ENCODE measurements around the gene GNA12.
A peak's percentile ranks its signal among the peaks of the same experiment; 100 is the strongest.
"Not testable (repeated sequence)": the region's sequence is repeated elsewhere in the genome, so short reads cannot be mapped to it uniquely, and the experiment has no call there.

The GNA12 gene

GRCh38 chr7:2691011-2691707 is 152.9 kb downstream of the GNA12 start:
- no peak for DNase-seq (ENCODE audit: low read depth)

- no peak for DNase-seq (ENCODE audit: low read depth)
These were observed 154.0 kb downstream of the GNA12 start for GRCh38 chr7:2689951-2690705.

- DNase-seq (ENCODE audit: low read depth), result no peak
These were observed 154.7 kb downstream of the GNA12 start for GRCh38 chr7:2689343-2689847.

GRCh38 chr7:2688409-2689342 is 155.4 kb downstream of the GNA12 start:
- no peak for DNase-seq (ENCODE audit: low read depth)

GRCh38 chr7:2687881-2688318 is 156.2 kb downstream of the GNA12 start, which contains the start of gene AMZ1:
AMZ1 (plus strand) TSS chr7:2688202; CDS start chr7:2700452, 12,250 bp downstream.
- no peak for DNase-seq (ENCODE audit: low read depth)

- DNase-seq (ENCODE audit: low read depth), result no peak
These were observed 156.7 kb downstream of the GNA12 start for GRCh38 chr7:2687338-2687869.

- no peak for DNase-seq (ENCODE audit: low read depth)
These were observed 158.0 kb downstream of the GNA12 start for GRCh38 chr7:2686101-2686500.

GRCh38 chr7:2684501-2684900 is 159.6 kb downstream of the GNA12 start:
- no peak for DNase-seq (ENCODE audit: low read depth)

GRCh38 chr7:2681929-2682799 is 161.9 kb downstream of the GNA12 start:
- no peak for DNase-seq (ENCODE audit: low read depth)

- DNase-seq (ENCODE audit: low read depth), result peak; percentile 29
These were observed 163.2 kb downstream of the GNA12 start for GRCh38 chr7:2680792-2681490.

- DNase-seq (ENCODE audit: low read depth), result no peak
These were observed 163.9 kb downstream of the GNA12 start for GRCh38 chr7:2680256-2680655.

- not testable (repeated sequence) for DNase-seq (ENCODE audit: low read depth)
These were observed 164.7 kb downstream of the GNA12 start for GRCh38 chr7:2679135-2680127.

- DNase-seq (ENCODE audit: low read depth), result not testable (repeated sequence)
These were observed 165.7 kb downstream of the GNA12 start for GRCh38 chr7:2678454-2678853.
